ENCODE data around the gene GRB10. TPM values are rescaled to one million over a fixed set of nuclear protein-coding genes. Genes with fewer than 3 reads are reported as not detected.

Gene GRB10
- polyA plus RNA-seq, 2 of the 4 experiments (the other 2 are of a cell fraction): 23.2 to 37.0 TPM

GRCh38 chr7:50591098-50591479 lies 191.6 kb downstream of the GRB10 start:
- H3K9me3 ChIP-seq: no peaks in the 10 kb centered on the region
- TF ChIP-seq GATA3 (IDR thresholded peaks at IDR 0.05; ENCODE audit: borderline replicate concordance) (no peak), HDAC2 (IDR thresholded peaks at IDR 0.05) (no peak), NR3C1 (IDR thresholded peaks at IDR 0.05) (no peak), POLR2AphosphoS2 (conservative IDR thresholded peaks at IDR 0.05; ENCODE audit: low read length) (no peak), FOSL2 (IDR thresholded peaks at IDR 0.05) (no peak), FOSL2 (CRISPR knock-in tag; IDR thresholded peaks at IDR 0.05) (no peak), JUN (IDR thresholded peaks at IDR 0.05) (no peak), ESRRA (IDR thresholded peaks at IDR 0.05; ENCODE audit: borderline replicate concordance, low read length) (no peak), SREBF2 (IDR thresholded peaks at IDR 0.05) (no peak), HES2 (IDR thresholded peaks at IDR 0.05) (no peak)
- ChIA-PET CTCF (interaction anchor here (1.2 to 5.1 kb wide), 2 partner anchors 123 to 124 kb away, joined by 3 to 24 read pairs; no protein-coding TSS in a partner anchor), POLR2A (no interaction called here)
- H3K4me1 ChIP-seq: no peaks in the 10 kb centered on the region
- ATAC-seq (no peak), DNase-seq (ENCODE audit: low read depth in 1 of 2, low spot score in 1 of 2) (no peak), FAIRE-seq (no peak)
- H3K4me2 ChIP-seq: no peak overlapping the region
- no peak overlapping the region for H3K27ac ChIP-seq
- H3K4me3 ChIP-seq: no peak overlapping the region
- WGBS (ENCODE audit: missing lambda C conversion rate): 90% methylated on average over 5 of the region's 5 CpGs

- Histone ChIP-seq H3K9me3 (no peaks in the 10 kb centered on the region), H3K4me1 (no peaks in the 10 kb centered on the region), H3K27ac (no peak overlapping the region), H3K4me2 (no peak overlapping the region), H3K4me3 (no peak overlapping the region)
- CTCF ChIA-PET: interaction anchor here (1.3 to 5.1 kb wide), 2 partner anchors 17 to 123 kb away, joined by 4 to 24 read pairs; no protein-coding TSS in a partner anchor
- POLR2A ChIA-PET: no interaction called here
- FAIRE-seq (no peak), ATAC-seq (no peak), DNase-seq (ENCODE audit: low read depth in 1 of 2, low spot score in 1 of 2) (no peak)
- 96% methylated on average over 13 of the region's 13 CpGs for WGBS (ENCODE audit: missing lambda C conversion rate)
- TF ChIP-seq POLR2A (IDR thresholded peaks at IDR 0.05; ENCODE audit: low read length): no peak
- TF ChIP-seq NPAS2 (CRISPR knock-in tag; IDR thresholded peaks at IDR 0.05; ENCODE audit: borderline replicate concordance): no peak
- no peak for TF ChIP-seq KDM1A (IDR thresholded peaks at IDR 0.05; ENCODE audit: low read depth)
- TF ChIP-seq CTCF (IDR thresholded peaks at IDR 0.05): no peak
- TF ChIP-seq NR3C1 (IDR thresholded peaks at IDR 0.05): no peak
- TF ChIP-seq ZSCAN20 (CRISPR knock-in tag; IDR thresholded peaks at IDR 0.05): no peak
- no peak for TF ChIP-seq MAFK (IDR thresholded peaks at IDR 0.05; ENCODE audit: partially characterized antibody)
- TF ChIP-seq HMGXB4 (CRISPR knock-in tag; IDR thresholded peaks at IDR 0.05; ENCODE audit: borderline replicate concordance): no peak
- no peak for TF ChIP-seq RARB (CRISPR knock-in tag; IDR thresholded peaks at IDR 0.05)
- no peak for TF ChIP-seq HES2 (IDR thresholded peaks at IDR 0.05)
- TF ChIP-seq ZC3H11A (IDR thresholded peaks at IDR 0.05): no peak
- no peak for TF ChIP-seq PHF8 (IDR thresholded peaks at IDR 0.05; ENCODE audit: borderline replicate concordance, low read depth)
- TF ChIP-seq ZFP36 (IDR thresholded peaks at IDR 0.05; ENCODE audit: borderline replicate concordance, partially characterized antibody): no peak
- TF ChIP-seq JUNB (IDR thresholded peaks at IDR 0.05): no peak
These were observed 192.2 kb downstream of the GRB10 start for GRCh38 chr7:50590535-50590934.

- no peak overlapping the region for H3K27ac ChIP-seq
- WGBS (ENCODE audit: missing lambda C conversion rate): 89% methylated on average over 2 of the region's 2 CpGs
- ATAC-seq: no peak
- CTCF ChIA-PET: interaction anchor here (0.8 to 5.1 kb wide), 5 partner anchors 13 to 122 kb away, joined by 3 to 24 read pairs (median 4); no protein-coding TSS in a partner anchor
- POLR2A ChIA-PET: interaction anchor here (0.5 kb wide), 1 partner anchor 523 kb away, joined by 3 read pairs; no protein-coding TSS in a partner anchor
- no peak for FAIRE-seq
- no peaks in the 10 kb centered on the region for H3K9me3 ChIP-seq
- H3K4me1 ChIP-seq: no peaks in the 10 kb centered on the region
- no peak overlapping the region for H3K4me3 ChIP-seq
- no peak overlapping the region for H3K4me2 ChIP-seq
- DNase-seq (ENCODE audit: low read depth in 1 of 2, low spot score in 1 of 2): no peak
- TF ChIP-seq TP53 (CRISPR knock-in tag; IDR thresholded peaks at IDR 0.05) (no peak), HOXA7 (CRISPR knock-in tag; IDR thresholded peaks at IDR 0.05) (no peak), HES2 (IDR thresholded peaks at IDR 0.05) (no peak), HMGXB4 (CRISPR knock-in tag; IDR thresholded peaks at IDR 0.05; ENCODE audit: borderline replicate concordance) (no peak), SMC3 (IDR thresholded peaks at IDR 0.05) (no peak), EHMT2 (IDR thresholded peaks at IDR 0.05; ENCODE audit: low read depth) (no peak), HDAC2 (IDR thresholded peaks at IDR 0.05) (no peak), HOXB5 (CRISPR knock-in tag; IDR thresholded peaks at IDR 0.05) (no peak), MAZ (IDR thresholded peaks at IDR 0.05; ENCODE audit: borderline replicate concordance, low read depth, low read length) (no peak), KDM1A (IDR thresholded peaks at IDR 0.05; ENCODE audit: low read depth) (no peak), RFX5 (IDR thresholded peaks at IDR 0.05) (no peak), FOSL2 (IDR thresholded peaks at IDR 0.05) (no peak), FOSL2 (CRISPR knock-in tag; IDR thresholded peaks at IDR 0.05) (no peak), NPAS2 (CRISPR knock-in tag; IDR thresholded peaks at IDR 0.05; ENCODE audit: borderline replicate concordance) (no peak), CHD2 (IDR thresholded peaks at IDR 0.05; ENCODE audit: low read length, partially characterized antibody) (no peak)
These were observed 193.3 kb downstream of the GRB10 start for GRCh38 chr7:50589364-50589763.

All from A549 (cell line).